GM23338 (cell line): ENCODE results near the gene MINDY4. TPM values are rescaled to one million over a fixed set of nuclear protein-coding genes. Genes with fewer than 3 reads are reported as not detected.

Source experiments
- ATAC-seq: fragments of 200-7000 bp; cut with Tn5 transposase; 3 replicates; pipeline ENCODE4 v1.9.1; 2020
- DNase-seq: peaks from one replicate; pipeline ENCODE4 v3.0.0-alpha.2; 2015; ENCODE audit warnings: low spot score
- H2AFZ ChIP-seq: fragments of 200-600 bp; sonication (generic); 2 replicates; pipeline ENCODE4 v1.8.0; 2016; ENCODE audit warnings: antibody characterized with exemption, mild to moderate bottlenecking, moderate library complexity
- H3F3A ChIP-seq: fragments of 200-600 bp; sonication (generic); replicated peaks from 2 replicates; pipeline ENCODE4 v1.8.0; 2017; ENCODE audit warnings: antibody characterized with exemption, mixed run types, low read depth
- H3K27ac ChIP-seq: fragments of 200-600 bp; sonication (generic); 2 replicates; pipeline ENCODE4 v1.6.1; 2016; ENCODE audit warnings: low read depth
- H3K27me3 ChIP-seq: fragments of 200-600 bp; sonication (generic); 2 replicates; pipeline ENCODE4 v1.8.0; 2016; ENCODE audit warnings: mild to moderate bottlenecking, mixed run types, moderate library complexity; ENCODE audit not compliant: insufficient read depth
- H3K36me3 ChIP-seq: fragments of 200-600 bp; sonication (generic); 2 replicates; pipeline ENCODE4 v1.8.0; 2016; ENCODE audit warnings: mild to moderate bottlenecking; ENCODE audit not compliant: insufficient read depth
- H3K4me1 ChIP-seq: fragments of 200-600 bp; sonication (generic); 2 replicates; pipeline ENCODE4 v1.8.0; 2016; ENCODE audit warnings: mild to moderate bottlenecking, moderate library complexity; ENCODE audit not compliant: insufficient read depth
- H3K4me2 ChIP-seq: fragments of 200-600 bp; sonication (generic); 2 replicates; pipeline ENCODE4 v1.7.1; 2017; ENCODE audit warnings: mixed run types
- H3K4me3 ChIP-seq: fragments of 200-600 bp; sonication (generic); 2 replicates; pipeline ENCODE4 v1.6.1; 2016; ENCODE audit warnings: mixed run types
- H3K79me2 ChIP-seq: fragments of 200-600 bp; sonication (generic); replicated peaks from 2 replicates; pipeline ENCODE4 v1.8.0; 2017; ENCODE audit warnings: mild to moderate bottlenecking; ENCODE audit not compliant: insufficient read depth
- H3K9me2 ChIP-seq: fragments of 200-600 bp; sonication (generic); 2 replicates; pipeline ENCODE4 v1.8.0; 2017; ENCODE audit not compliant: insufficient read depth
- H4K20me1 ChIP-seq: fragments of 200-600 bp; sonication (generic); replicated peaks from 2 replicates; pipeline ENCODE4 v1.8.0; 2017; ENCODE audit warnings: mild to moderate bottlenecking; ENCODE audit not compliant: insufficient read depth
- H3K27ac Mint-ChIP-seq: 2 replicates; pipeline ENCODE4 v1.8.0; 2020; ENCODE audit warnings: inconsistent platforms, mild to moderate bottlenecking, moderate library complexity, mixed read lengths
- H3K27me3 Mint-ChIP-seq: 3 replicates; pipeline ENCODE4 v1.8.0; 2022; ENCODE audit warnings: low read depth, mild to moderate bottlenecking, moderate library complexity, mixed read lengths, inconsistent platforms; ENCODE audit not compliant: insufficient read depth, poor library complexity
- H3K36me3 Mint-ChIP-seq: 3 replicates; pipeline ENCODE4 v1.8.0; 2021; ENCODE audit warnings: low read depth, mild to moderate bottlenecking, inconsistent platforms, moderate library complexity, mixed read lengths
- H3K4me1 Mint-ChIP-seq: 3 replicates; pipeline ENCODE4 v1.8.0; 2020; ENCODE audit warnings: mild to moderate bottlenecking, inconsistent platforms, mixed read lengths
- H3K4me3 Mint-ChIP-seq: 3 replicates; pipeline ENCODE4 v1.8.0; 2021; ENCODE audit warnings: moderate library complexity, mild to moderate bottlenecking, inconsistent platforms, mixed read lengths
- H3K9me3 Mint-ChIP-seq: 3 replicates; pipeline ENCODE4 v1.8.0; 2020; ENCODE audit warnings: moderate library complexity, mild to moderate bottlenecking, inconsistent platforms, mixed read lengths
- CREB1 ChIP-seq: fragments of 250-450 bp; sonication (Bioruptor Pico); IDR thresholded peaks from 2 replicates; pipeline ENCODE4 v1.5.0; 2020; ENCODE audit warnings: low read depth, mild to moderate bottlenecking, moderate library complexity
- EZH2 ChIP-seq: fragments of 200-600 bp; sonication (generic); IDR thresholded peaks from one replicate; pipeline ENCODE4 v1.8.0; 2017; ENCODE audit warnings: antibody characterized with exemption, mild to moderate bottlenecking, low read depth; ENCODE audit not compliant: unreplicated experiment
- EZH2phosphoT487 ChIP-seq: fragments of 200-600 bp; sonication (generic); IDR thresholded peaks from one replicate; pipeline ENCODE4 v1.8.1; 2018; ENCODE audit warnings: antibody characterized with exemption; ENCODE audit not compliant: unreplicated experiment
- NANOG ChIP-seq: IDR thresholded peaks from 2 replicates; pipeline ENCODE4 v1.6.1; 2016; ENCODE audit warnings: antibody characterized with exemption, borderline replicate concordance
- STAT1 ChIP-seq: IDR thresholded peaks from one replicate; pipeline ENCODE4 v1.6.1; 2016; ENCODE audit warnings: antibody characterized with exemption; ENCODE audit not compliant: unreplicated experiment
- ZNF114 ChIP-seq: fragments of 250-450 bp; sonication (Bioruptor Pico); IDR thresholded peaks from 2 replicates; pipeline ENCODE4 v1.5.0; 2020; ENCODE audit warnings: mild to moderate bottlenecking, moderate library complexity
- polyA plus RNA-seq: library from polyadenylated mRNA; unstranded; fragments of >200 nt; fragmentation: Nextera tagmentation; extraction: Ambion mirVana; gene quantifications from 2 replicates; pipeline ENCODE4 v1.2.1, GENCODE V29; 2016
- total RNA-seq: library from RNA; depleted of rRNA; stranded (reverse); fragments of >200 nt; shearing (Covaris generic); gene quantifications from 2 replicates; pipeline ENCODE4 v1.2.3, GENCODE V29; 2014
- TF ChIP-seq, protein P1 (sequence below): IDR thresholded peaks from one replicate; pipeline ENCODE4 v1.6.1; 2018; ENCODE audit warnings: antibody characterized with exemption; ENCODE audit not compliant: unreplicated experiment
- TF ChIP-seq, protein P2 (sequence below), 2 experiments: fragments of 200-600 bp in 1 of 2; sonication (generic) in 1 of 2; conservative IDR thresholded peaks; 2 replicates each; pipeline versions ENCODE4 v1.5.1 to v1.6.1; 2016 to 2017; ENCODE audit warnings: antibody characterized with exemption in 2 of 2, low read depth in 2 of 2, mild to moderate bottlenecking in 2 of 2, moderate library complexity in 1 of 2
- TF ChIP-seq, protein P3 (sequence below): fragments of 250-450 bp; sonication (Bioruptor Pico); IDR thresholded peaks from 2 replicates; pipeline ENCODE4 v1.5.0; 2020; ENCODE audit warnings: mild to moderate bottlenecking, moderate library complexity

The MINDY4 gene
- total and polyA plus RNA-seq, 2 experiments from 2014 or later, result 1.7 to 4.4 TPM

DNA sequence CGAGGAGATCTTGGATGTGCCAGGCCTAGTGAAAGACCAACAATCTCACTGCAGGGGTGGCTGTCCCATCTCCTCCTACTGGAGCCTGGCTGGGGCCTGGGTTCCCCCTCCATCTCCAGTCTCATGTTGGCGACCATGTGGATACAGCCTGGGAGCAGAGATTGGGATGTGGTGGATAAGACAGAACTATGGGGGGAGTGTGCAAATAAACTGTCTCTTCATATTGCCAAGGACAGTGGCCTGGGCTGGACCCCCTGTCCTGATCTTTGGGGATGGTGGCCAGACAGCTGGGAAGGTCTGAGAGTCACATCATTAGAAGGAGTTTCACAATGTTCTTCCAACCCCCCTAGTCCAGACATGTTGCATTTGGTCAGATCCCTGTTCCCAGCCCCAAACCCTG is 5.8 kb upstream of the MINDY4 start:
- Mint-ChIP-seq H3K27me3 (peaks cover 3% of the 10 kb centered on the region), H3K4me3 (no peak overlapping the region), H3K4me1 (0 out of 3 replicates have a peak, but pooled peaks cover under 1% of the 10 kb centered on the region), H3K27ac (no peak overlapping the region), H3K36me3 (no peaks in the 10 kb centered on the region), H3K9me3 (no peaks in the 10 kb centered on the region)
- H3K4me1 ChIP-seq, result peaks cover under 1% of the 10 kb centered on the region; the same call in 1 of the 2 replicates
- H3K36me3 ChIP-seq, result no peaks in the 10 kb centered on the region
- H3K4me2 ChIP-seq, result no peak overlapping the region
- no peaks in the 10 kb centered on the region for H3K9me2 ChIP-seq
- no peaks in the 10 kb centered on the region; the same call in 1 of the 2 replicates for H4K20me1 ChIP-seq
- no peak overlapping the region for H2AFZ ChIP-seq
- H3K27me3 ChIP-seq, result no peaks in the 10 kb centered on the region
- no peaks in the 10 kb centered on the region for H3K79me2 ChIP-seq
- no peak overlapping the region for H3K27ac ChIP-seq
- H3F3A ChIP-seq, result no peaks in the 10 kb centered on the region
- TF ChIP-seq EZH2, result no peak
- TF ChIP-seq, protein P1, sequence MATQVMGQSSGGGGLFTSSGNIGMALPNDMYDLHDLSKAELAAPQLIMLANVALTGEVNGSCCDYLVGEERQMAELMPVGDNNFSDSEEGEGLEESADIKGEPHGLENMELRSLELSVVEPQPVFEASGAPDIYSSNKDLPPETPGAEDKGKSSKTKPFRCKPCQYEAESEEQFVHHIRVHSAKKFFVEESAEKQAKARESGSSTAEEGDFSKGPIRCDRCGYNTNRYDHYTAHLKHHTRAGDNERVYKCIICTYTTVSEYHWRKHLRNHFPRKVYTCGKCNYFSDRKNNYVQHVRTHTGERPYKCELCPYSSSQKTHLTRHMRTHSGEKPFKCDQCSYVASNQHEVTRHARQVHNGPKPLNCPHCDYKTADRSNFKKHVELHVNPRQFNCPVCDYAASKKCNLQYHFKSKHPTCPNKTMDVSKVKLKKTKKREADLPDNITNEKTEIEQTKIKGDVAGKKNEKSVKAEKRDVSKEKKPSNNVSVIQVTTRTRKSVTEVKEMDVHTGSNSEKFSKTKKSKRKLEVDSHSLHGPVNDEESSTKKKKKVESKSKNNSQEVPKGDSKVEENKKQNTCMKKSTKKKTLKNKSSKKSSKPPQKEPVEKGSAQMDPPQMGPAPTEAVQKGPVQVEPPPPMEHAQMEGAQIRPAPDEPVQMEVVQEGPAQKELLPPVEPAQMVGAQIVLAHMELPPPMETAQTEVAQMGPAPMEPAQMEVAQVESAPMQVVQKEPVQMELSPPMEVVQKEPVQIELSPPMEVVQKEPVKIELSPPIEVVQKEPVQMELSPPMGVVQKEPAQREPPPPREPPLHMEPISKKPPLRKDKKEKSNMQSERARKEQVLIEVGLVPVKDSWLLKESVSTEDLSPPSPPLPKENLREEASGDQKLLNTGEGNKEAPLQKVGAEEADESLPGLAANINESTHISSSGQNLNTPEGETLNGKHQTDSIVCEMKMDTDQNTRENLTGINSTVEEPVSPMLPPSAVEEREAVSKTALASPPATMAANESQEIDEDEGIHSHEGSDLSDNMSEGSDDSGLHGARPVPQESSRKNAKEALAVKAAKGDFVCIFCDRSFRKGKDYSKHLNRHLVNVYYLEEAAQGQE, result no peak
- no peak for TF ChIP-seq CREB1 (CRISPR knock-in tag)
- no peak for TF ChIP-seq STAT1
- TF ChIP-seq, protein P2, sequence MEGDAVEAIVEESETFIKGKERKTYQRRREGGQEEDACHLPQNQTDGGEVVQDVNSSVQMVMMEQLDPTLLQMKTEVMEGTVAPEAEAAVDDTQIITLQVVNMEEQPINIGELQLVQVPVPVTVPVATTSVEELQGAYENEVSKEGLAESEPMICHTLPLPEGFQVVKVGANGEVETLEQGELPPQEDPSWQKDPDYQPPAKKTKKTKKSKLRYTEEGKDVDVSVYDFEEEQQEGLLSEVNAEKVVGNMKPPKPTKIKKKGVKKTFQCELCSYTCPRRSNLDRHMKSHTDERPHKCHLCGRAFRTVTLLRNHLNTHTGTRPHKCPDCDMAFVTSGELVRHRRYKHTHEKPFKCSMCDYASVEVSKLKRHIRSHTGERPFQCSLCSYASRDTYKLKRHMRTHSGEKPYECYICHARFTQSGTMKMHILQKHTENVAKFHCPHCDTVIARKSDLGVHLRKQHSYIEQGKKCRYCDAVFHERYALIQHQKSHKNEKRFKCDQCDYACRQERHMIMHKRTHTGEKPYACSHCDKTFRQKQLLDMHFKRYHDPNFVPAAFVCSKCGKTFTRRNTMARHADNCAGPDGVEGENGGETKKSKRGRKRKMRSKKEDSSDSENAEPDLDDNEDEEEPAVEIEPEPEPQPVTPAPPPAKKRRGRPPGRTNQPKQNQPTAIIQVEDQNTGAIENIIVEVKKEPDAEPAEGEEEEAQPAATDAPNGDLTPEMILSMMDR (conservative IDR thresholded peaks at IDR 0.05; ENCODE audit: low read depth in 2 of 2), result no peak
- no peak for TF ChIP-seq ZNF114 (CRISPR knock-in tag)
- TF ChIP-seq, protein P3, sequence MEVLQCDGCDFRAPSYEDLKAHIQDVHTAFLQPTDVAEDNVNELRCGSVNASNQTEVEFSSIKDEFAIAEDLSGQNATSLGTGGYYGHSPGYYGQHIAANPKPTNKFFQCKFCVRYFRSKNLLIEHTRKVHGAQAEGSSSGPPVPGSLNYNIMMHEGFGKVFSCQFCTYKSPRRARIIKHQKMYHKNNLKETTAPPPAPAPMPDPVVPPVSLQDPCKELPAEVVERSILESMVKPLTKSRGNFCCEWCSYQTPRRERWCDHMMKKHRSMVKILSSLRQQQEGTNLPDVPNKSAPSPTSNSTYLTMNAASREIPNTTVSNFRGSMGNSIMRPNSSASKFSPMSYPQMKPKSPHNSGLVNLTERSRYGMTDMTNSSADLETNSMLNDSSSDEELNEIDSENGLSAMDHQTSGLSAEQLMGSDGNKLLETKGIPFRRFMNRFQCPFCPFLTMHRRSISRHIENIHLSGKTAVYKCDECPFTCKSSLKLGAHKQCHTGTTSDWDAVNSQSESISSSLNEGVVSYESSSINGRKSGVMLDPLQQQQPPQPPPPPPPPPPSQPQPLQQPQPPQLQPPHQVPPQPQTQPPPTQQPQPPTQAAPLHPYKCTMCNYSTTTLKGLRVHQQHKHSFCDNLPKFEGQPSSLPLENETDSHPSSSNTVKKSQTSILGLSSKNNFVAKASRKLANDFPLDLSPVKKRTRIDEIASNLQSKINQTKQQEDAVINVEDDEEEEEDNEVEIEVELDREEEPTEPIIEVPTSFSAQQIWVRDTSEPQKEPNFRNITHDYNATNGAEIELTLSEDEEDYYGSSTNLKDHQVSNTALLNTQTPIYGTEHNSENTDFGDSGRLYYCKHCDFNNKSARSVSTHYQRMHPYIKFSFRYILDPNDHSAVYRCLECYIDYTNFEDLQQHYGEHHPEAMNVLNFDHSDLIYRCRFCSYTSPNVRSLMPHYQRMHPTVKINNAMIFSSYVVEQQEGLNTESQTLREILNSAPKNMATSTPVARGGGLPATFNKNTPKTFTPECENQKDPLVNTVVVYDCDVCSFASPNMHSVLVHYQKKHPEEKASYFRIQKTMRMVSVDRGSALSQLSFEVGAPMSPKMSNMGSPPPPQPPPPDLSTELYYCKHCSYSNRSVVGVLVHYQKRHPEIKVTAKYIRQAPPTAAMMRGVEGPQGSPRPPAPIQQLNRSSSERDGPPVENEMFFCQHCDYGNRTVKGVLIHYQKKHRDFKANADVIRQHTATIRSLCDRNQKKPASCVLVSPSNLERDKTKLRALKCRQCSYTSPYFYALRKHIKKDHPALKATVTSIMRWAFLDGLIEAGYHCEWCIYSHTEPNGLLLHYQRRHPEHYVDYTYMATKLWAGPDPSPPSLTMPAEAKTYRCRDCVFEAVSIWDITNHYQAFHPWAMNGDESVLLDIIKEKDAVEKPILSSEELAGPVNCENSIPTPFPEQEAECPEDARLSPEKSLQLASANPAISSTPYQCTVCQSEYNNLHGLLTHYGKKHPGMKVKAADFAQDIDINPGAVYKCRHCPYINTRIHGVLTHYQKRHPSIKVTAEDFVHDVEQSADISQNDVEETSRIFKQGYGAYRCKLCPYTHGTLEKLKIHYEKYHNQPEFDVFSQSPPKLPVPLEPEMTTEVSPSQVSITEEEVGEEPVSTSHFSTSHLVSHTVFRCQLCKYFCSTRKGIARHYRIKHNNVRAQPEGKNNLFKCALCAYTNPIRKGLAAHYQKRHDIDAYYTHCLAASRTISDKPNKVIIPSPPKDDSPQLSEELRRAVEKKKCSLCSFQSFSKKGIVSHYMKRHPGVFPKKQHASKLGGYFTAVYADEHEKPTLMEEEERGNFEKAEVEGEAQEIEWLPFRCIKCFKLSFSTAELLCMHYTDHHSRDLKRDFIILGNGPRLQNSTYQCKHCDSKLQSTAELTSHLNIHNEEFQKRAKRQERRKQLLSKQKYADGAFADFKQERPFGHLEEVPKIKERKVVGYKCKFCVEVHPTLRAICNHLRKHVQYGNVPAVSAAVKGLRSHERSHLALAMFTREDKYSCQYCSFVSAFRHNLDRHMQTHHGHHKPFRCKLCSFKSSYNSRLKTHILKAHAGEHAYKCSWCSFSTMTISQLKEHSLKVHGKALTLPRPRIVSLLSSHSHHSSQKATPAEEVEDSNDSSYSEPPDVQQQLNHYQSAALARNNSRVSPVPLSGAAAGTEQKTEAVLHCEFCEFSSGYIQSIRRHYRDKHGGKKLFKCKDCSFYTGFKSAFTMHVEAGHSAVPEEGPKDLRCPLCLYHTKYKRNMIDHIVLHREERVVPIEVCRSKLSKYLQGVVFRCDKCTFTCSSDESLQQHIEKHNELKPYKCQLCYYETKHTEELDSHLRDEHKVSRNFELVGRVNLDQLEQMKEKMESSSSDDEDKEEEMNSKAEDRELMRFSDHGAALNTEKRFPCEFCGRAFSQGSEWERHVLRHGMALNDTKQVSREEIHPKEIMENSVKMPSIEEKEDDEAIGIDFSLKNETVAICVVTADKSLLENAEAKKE (CRISPR knock-in tag), result no peak
- TF ChIP-seq EZH2phosphoT487, result no peak
- no peak for TF ChIP-seq NANOG
- ATAC-seq, result no peak
- H3K4me3 ChIP-seq, result no peak overlapping the region
- DNase-seq, result no peak
